Neural progenitor cell (in vitro differentiated cells): ENCODE results near the gene SLC25A43. TPM values are rescaled to one million over a fixed set of nuclear protein-coding genes. Genes with fewer than 3 reads are reported as not detected.

Experiments
- DNase-seq: peaks from one replicate; pipeline ENCODE4 v3.0.0-alpha.2; 2016; ENCODE audit warnings: low spot score
- H2AFZ ChIP-seq: fragments of 200-600 bp; sonication (generic); replicated peaks from 2 replicates; pipeline ENCODE4 v1.6.1; 2016; ENCODE audit warnings: antibody characterized with exemption
- H3F3A ChIP-seq: fragments of 200-600 bp; sonication (generic); 2 replicates; pipeline ENCODE4 v1.6.1; 2016; ENCODE audit warnings: antibody characterized with exemption, low read depth
- H3K27ac ChIP-seq: fragments of 200-600 bp; sonication (generic); 2 replicates; pipeline ENCODE4 v1.5.1; 2016; ENCODE audit warnings: mild to moderate bottlenecking
- H3K27me3 ChIP-seq: fragments of 200-600 bp; sonication (generic); 2 replicates; pipeline ENCODE4 v1.6.1; 2016; ENCODE audit warnings: mild to moderate bottlenecking, moderate library complexity
- H3K36me3 ChIP-seq: fragments of 200-600 bp; sonication (generic); 2 replicates; pipeline ENCODE4 v1.5.1; 2016
- H3K4me1 ChIP-seq: fragments of 200-600 bp; sonication (generic); 2 replicates; pipeline ENCODE4 v1.6.1; 2016; ENCODE audit warnings: mixed run types
- H3K4me2 ChIP-seq: fragments of 200-600 bp; sonication (generic); 2 replicates; pipeline ENCODE4 v1.6.1; 2016
- H3K4me3 ChIP-seq: fragments of 200-600 bp; sonication (generic); 2 replicates; pipeline ENCODE4 v1.5.1; 2016
- H3K79me2 ChIP-seq: fragments of 200-600 bp; sonication (generic); 2 replicates; pipeline ENCODE4 v1.6.1; 2016; ENCODE audit warnings: low read depth
- H3K9ac ChIP-seq: fragments of 200-600 bp; sonication (generic); 2 replicates; pipeline ENCODE4 v1.6.1; 2016
- H3K9me3 ChIP-seq: fragments of 200-600 bp; sonication (generic); 2 replicates; pipeline ENCODE4 v1.5.1; 2016; ENCODE audit warnings: low read depth
- H4K20me1 ChIP-seq: fragments of 200-600 bp; sonication (generic); 2 replicates; pipeline ENCODE4 v1.6.1; 2016; ENCODE audit warnings: low read depth
- H3K27ac Mint-ChIP-seq: 3 replicates; pipeline ENCODE4 v1.8.0; 2021; ENCODE audit warnings: mixed read lengths
- H3K27me3 Mint-ChIP-seq: 2 replicates; pipeline ENCODE4 v1.8.0; 2022; ENCODE audit warnings: low read depth, mild to moderate bottlenecking, inconsistent platforms, moderate library complexity, mixed read lengths; ENCODE audit not compliant: insufficient read depth
- H3K36me3 Mint-ChIP-seq: 3 replicates; pipeline ENCODE4 v1.8.0; 2021; ENCODE audit warnings: mixed read lengths
- H3K4me1 Mint-ChIP-seq: 3 replicates; pipeline ENCODE4 v1.8.0; 2021; ENCODE audit warnings: mixed read lengths
- H3K4me3 Mint-ChIP-seq: 3 replicates; pipeline ENCODE4 v1.8.0; 2021; ENCODE audit warnings: mild to moderate bottlenecking, moderate library complexity, mixed read lengths
- H3K9me3 Mint-ChIP-seq: 3 replicates; pipeline ENCODE4 v1.8.0; 2020; ENCODE audit warnings: mixed read lengths
- CTCF ChIP-seq: fragments of 200-600 bp; sonication (generic); IDR thresholded peaks from 2 replicates; pipeline ENCODE4 v1.5.1; 2017; ENCODE audit warnings: antibody characterized with exemption, mild to moderate bottlenecking
- EZH2 ChIP-seq: fragments of 200-600 bp; sonication (generic); IDR thresholded peaks from 2 replicates; pipeline ENCODE4 v1.6.1; 2017; ENCODE audit warnings: antibody characterized with exemption, mild to moderate bottlenecking, moderate library complexity
- EZH2phosphoT487 ChIP-seq: fragments of 200-600 bp; sonication (generic); IDR thresholded peaks from 2 replicates; pipeline ENCODE4 v1.6.1; 2017; ENCODE audit warnings: antibody characterized with exemption
- total RNA-seq: library from RNA; depleted of rRNA; stranded (reverse); fragments of >200 nt; gene quantifications from 2 replicates; pipeline ENCODE4 v1.2.3, GENCODE V29; 2015; ENCODE audit warnings: low replicate concordance

Gene SLC25A43
- total RNA-seq, 1 donor from 2014 or later = 5.4 TPM

GRCh38 chrX:119479845-119480244, 80.7 kb downstream of the SLC25A43 start:
- no peak overlapping the region for H3K9ac ChIP-seq
- no peaks in the 10 kb centered on the region for H3F3A ChIP-seq
- no peak overlapping the region for H2AFZ ChIP-seq
- no peak overlapping the region for H3K4me2 ChIP-seq
- DNase-seq = no peak
- no peaks in the 10 kb centered on the region for H3K4me1 ChIP-seq
- peaks cover 5% of the 10 kb centered on the region for H3K27me3 Mint-ChIP-seq
- peaks cover 22% of the 10 kb centered on the region for H3K4me1 Mint-ChIP-seq
- H3K9me3 ChIP-seq = peaks cover 3% of the 10 kb centered on the region
- no peak overlapping the region for H3K4me3 ChIP-seq
- H3K9me3 Mint-ChIP-seq = peaks cover 11% of the 10 kb centered on the region
- H3K4me3 Mint-ChIP-seq = no peak overlapping the region
- no peak overlapping the region for H3K27ac Mint-ChIP-seq
- H3K27ac ChIP-seq = no peak overlapping the region
- peaks cover 16% of the 10 kb centered on the region for H3K27me3 ChIP-seq
- H4K20me1 ChIP-seq = no peaks in the 10 kb centered on the region
- H3K36me3 Mint-ChIP-seq = no peaks in the 10 kb centered on the region
- no peak for TF ChIP-seq EZH2
- TF ChIP-seq CTCF = no peak
- no peak for TF ChIP-seq EZH2phosphoT487
- no peaks in the 10 kb centered on the region for H3K36me3 ChIP-seq
- no peaks in the 10 kb centered on the region for H3K79me2 ChIP-seq

- Histone ChIP-seq H3K27me3 (peaks cover 16% of the 10 kb centered on the region), H3K4me1 (no peaks in the 10 kb centered on the region), H3F3A (no peaks in the 10 kb centered on the region), H3K27ac (no peak overlapping the region), H3K4me2 (no peak overlapping the region), H3K36me3 (no peaks in the 10 kb centered on the region), H3K4me3 (no peak overlapping the region), H3K79me2 (no peaks in the 10 kb centered on the region), H3K9me3 (no peaks in the 10 kb centered on the region), H4K20me1 (no peaks in the 10 kb centered on the region), H3K9ac (no peak overlapping the region), H2AFZ (no peak overlapping the region)
- Mint-ChIP-seq H3K9me3 (peaks cover 12% of the 10 kb centered on the region), H3K4me1 (peaks cover 11% of the 10 kb centered on the region), H3K4me3 (no peak overlapping the region), H3K27me3 (peaks cover 5% of the 10 kb centered on the region), H3K27ac (no peak overlapping the region), H3K36me3 (no peaks in the 10 kb centered on the region)
- no peak for DNase-seq
- no peak for TF ChIP-seq EZH2
- TF ChIP-seq CTCF = no peak
- TF ChIP-seq EZH2phosphoT487 = no peak
Observed at GRCh38 chrX:119481323-119481801, 82.2 kb downstream of the SLC25A43 start.

- Histone ChIP-seq H3K27ac (no peak overlapping the region), H3K4me1 (no peaks in the 10 kb centered on the region), H3K79me2 (no peaks in the 10 kb centered on the region), H3K36me3 (no peaks in the 10 kb centered on the region), H3K27me3 (peaks cover 16% of the 10 kb centered on the region), H3K4me2 (peak overlapping the region; percentile 66), H3K9me3 (no peaks in the 10 kb centered on the region), H2AFZ (peak overlapping the region; percentile 96), H4K20me1 (no peaks in the 10 kb centered on the region), H3K4me3 (peak overlapping the region; percentile 34), H3F3A (no peaks in the 10 kb centered on the region), H3K9ac (no peak overlapping the region)
- no peak for DNase-seq
- H3K36me3 Mint-ChIP-seq = no peaks in the 10 kb centered on the region
- TF ChIP-seq CTCF (no peak), EZH2 (no peak), EZH2phosphoT487 (no peak)
- H3K4me1 Mint-ChIP-seq = peaks cover 9% of the 10 kb centered on the region
- peaks cover 5% of the 10 kb centered on the region for H3K27me3 Mint-ChIP-seq
- H3K4me3 Mint-ChIP-seq = no peak overlapping the region
- no peak overlapping the region for H3K27ac Mint-ChIP-seq
- H3K9me3 Mint-ChIP-seq = peaks cover 14% of the 10 kb centered on the region
Observed at GRCh38 chrX:119482041-119482440, 82.9 kb downstream of the SLC25A43 start.
